Measurements from ENCODE around the gene GCN1. TPM values are rescaled to one million over a fixed set of nuclear protein-coding genes. Genes with fewer than 3 reads are reported as not detected.

Gene GCN1
- total RNA-seq, 4 donors from 2014 or later, result 62.0 to 310 (median 101) TPM

DNA sequence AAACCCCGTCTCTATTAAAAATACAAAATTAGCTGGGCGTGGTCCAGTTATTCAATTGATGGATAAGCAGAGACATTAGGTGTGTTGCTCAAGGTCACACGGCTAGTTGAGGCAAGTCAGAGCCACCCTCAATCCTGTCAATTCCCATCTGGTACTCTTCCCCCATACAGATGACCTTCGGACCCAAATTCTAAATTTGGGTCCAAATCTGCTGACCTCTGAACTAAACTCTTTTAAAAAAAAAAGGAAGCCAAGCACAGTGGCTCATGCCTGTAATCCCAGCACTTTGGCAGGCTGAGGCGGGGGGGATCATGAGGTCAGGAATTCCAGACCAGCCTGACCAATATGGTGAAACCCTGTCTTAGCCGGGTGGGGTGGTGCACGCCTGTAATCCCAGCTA, 23.9 kb downstream of the GCN1 start:
- Histone ChIP-seq H3K36me3 (peaks cover 96% of the 10 kb centered on the region), H3K9me3 (no peaks in the 10 kb centered on the region), H3K27me3 (no peaks in the 10 kb centered on the region), H3K4me3 (no peak overlapping the region), H3K4me1 (no peaks in the 10 kb centered on the region), H3K27ac (no peak overlapping the region)
- TF ChIP-seq, protein P1, sequence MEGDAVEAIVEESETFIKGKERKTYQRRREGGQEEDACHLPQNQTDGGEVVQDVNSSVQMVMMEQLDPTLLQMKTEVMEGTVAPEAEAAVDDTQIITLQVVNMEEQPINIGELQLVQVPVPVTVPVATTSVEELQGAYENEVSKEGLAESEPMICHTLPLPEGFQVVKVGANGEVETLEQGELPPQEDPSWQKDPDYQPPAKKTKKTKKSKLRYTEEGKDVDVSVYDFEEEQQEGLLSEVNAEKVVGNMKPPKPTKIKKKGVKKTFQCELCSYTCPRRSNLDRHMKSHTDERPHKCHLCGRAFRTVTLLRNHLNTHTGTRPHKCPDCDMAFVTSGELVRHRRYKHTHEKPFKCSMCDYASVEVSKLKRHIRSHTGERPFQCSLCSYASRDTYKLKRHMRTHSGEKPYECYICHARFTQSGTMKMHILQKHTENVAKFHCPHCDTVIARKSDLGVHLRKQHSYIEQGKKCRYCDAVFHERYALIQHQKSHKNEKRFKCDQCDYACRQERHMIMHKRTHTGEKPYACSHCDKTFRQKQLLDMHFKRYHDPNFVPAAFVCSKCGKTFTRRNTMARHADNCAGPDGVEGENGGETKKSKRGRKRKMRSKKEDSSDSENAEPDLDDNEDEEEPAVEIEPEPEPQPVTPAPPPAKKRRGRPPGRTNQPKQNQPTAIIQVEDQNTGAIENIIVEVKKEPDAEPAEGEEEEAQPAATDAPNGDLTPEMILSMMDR (IDR thresholded peaks at IDR 0.05), result no peak
- no peak for TF ChIP-seq POLR2A (IDR thresholded peaks at IDR 0.05)
- TF ChIP-seq EP300 (IDR thresholded peaks at IDR 0.05), result no peak
- TF ChIP-seq POLR2AphosphoS5 (IDR thresholded peaks at IDR 0.05), result no peak
- DNase-seq (ENCODE audit: low spot score in 2 of 2), result no peak
- 86% methylated on average over 6 of the region's 7 CpGs for WGBS

DNA sequence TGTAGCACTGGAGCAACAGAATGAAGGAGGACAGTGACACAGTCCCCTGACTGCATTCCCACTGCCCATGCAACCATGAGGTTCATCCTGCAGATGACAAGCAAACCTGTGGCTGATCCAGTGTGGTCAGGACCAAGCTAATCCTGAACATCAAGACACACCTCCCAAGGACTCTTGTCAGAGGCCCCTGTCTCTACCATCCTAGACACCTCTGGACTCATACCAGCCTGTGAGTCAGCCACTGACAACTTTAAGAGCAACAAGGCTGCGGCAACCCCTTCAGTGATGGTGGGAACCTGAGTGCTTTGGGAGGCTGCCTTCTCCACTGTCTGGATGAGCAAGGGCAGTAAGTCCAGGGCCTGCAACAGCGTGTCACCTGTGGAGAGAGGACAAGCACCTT, 24.6 kb downstream of the GCN1 start:
- H3K4me3 ChIP-seq, result no peak overlapping the region
- peaks cover 96% of the 10 kb centered on the region for H3K36me3 ChIP-seq
- H3K27ac ChIP-seq, result no peak overlapping the region
- no peaks in the 10 kb centered on the region for H3K9me3 ChIP-seq
- TF ChIP-seq POLR2A (IDR thresholded peaks at IDR 0.05) (no peak), POLR2AphosphoS5 (IDR thresholded peaks at IDR 0.05) (no peak), EP300 (IDR thresholded peaks at IDR 0.05) (no peak)
- TF ChIP-seq, protein P1 (IDR thresholded peaks at IDR 0.05), result no peak
- DNase-seq (ENCODE audit: low spot score in 2 of 2), result no peak
- no peaks in the 10 kb centered on the region for H3K27me3 ChIP-seq
- 100% methylated on average over 2 of the region's 2 CpGs for WGBS
- H3K4me1 ChIP-seq, result no peaks in the 10 kb centered on the region

DNA sequence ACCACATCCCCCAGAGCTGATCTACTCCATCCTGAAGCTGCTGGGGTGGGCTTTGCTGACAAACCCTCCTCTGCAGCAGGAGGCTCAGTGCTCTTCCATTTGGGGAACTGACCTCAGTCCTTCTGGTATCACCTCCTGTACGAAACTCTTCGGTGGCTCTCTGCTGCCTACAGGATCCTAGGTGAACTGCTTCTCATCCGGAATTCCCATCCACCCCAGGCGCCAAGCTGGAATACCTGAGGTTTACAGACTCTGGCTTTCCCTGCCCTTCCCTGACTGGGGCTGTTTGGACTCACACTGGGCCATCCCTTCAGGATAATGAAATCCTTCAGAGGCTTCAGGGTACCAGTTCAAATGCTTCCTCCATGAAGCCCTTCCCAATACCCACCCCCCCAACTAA, 26.2 kb downstream of the GCN1 start:
- no peak for DNase-seq (ENCODE audit: low spot score in 2 of 2)
- peaks cover 93% of the 10 kb centered on the region for H3K36me3 ChIP-seq
- WGBS, result 93% methylated on average over 4 of the region's 4 CpGs

DNA sequence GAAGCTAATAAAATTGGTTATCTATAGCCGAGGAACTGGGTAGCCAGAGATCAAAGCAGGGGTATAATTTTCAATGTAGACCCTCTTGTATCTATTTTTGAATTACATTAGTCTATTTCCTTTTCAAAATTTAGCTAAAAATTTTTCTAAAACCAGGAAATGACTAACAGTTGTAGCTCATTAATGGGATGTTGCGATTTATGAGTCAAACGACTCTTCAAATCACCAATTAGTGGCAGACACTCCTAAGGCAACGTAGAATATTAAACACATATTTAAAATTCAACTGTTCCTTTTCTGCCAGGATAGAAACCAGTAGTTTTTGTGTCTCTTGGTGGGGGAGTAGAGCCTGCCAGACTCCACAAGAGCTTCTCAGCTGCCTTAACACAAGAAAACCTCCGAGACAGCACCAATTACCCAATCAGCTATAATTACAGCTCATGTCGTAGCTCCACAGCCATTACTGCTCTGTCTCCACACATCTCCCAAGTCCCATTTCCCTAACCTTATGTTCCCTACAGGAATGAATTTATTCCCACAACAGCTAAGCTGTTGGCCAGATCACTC, 26.9 kb downstream of the GCN1 start:
- Histone ChIP-seq H3K36me3 (peaks cover 93% of the 10 kb centered on the region), H3K27me3 (no peaks in the 10 kb centered on the region), H3K4me3 (no peak overlapping the region), H3K9me3 (no peaks in the 10 kb centered on the region), H3K4me1 (no peaks in the 10 kb centered on the region), H3K27ac (no peak overlapping the region)
- DNase-seq (ENCODE audit: low spot score in 2 of 2), result no peak
- TF ChIP-seq EP300 (IDR thresholded peaks at IDR 0.05) (no peak), POLR2A (IDR thresholded peaks at IDR 0.05) (no peak), POLR2AphosphoS5 (IDR thresholded peaks at IDR 0.05) (no peak)
- TF ChIP-seq, protein P1 (IDR thresholded peaks at IDR 0.05), result no peak
- 76% methylated on average over 6 of the region's 6 CpGs for whole genome bisulfite sequencing

More for the DNA sequence above, 26.2 kb downstream of the GCN1 start:
- TF ChIP-seq, protein P1 (IDR thresholded peaks at IDR 0.05), result no peak
- no peak for TF ChIP-seq EP300 (IDR thresholded peaks at IDR 0.05)
- TF ChIP-seq POLR2A (IDR thresholded peaks at IDR 0.05), result no peak
- TF ChIP-seq POLR2AphosphoS5 (IDR thresholded peaks at IDR 0.05), result no peak
- Histone ChIP-seq H3K27me3 (no peaks in the 10 kb centered on the region), H3K27ac (no peak overlapping the region), H3K4me1 (no peaks in the 10 kb centered on the region), H3K9me3 (no peaks in the 10 kb centered on the region), H3K4me3 (no peak overlapping the region)

DNA sequence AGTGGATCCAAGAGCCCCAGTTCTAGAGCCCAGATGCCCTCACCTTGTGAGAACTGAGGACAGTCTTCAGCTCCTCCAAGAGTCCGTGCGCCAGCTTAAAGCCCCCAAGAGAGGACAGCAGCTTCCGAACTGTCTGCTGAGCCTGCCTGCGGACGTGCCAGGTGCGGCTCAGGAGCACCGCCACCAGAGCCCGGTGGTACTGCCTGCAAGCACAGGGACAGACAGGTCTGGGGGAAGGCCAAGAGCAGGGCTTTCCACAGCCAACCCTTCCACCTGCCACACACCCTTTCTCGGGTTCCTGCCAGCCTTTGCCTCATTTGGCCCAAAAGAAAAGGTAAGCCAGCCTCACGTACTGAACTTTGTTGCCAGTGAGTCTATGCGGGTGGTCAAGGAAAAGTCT, 30.2 kb downstream of the GCN1 start:
- Histone ChIP-seq H3K9me3 (no peaks in the 10 kb centered on the region), H3K4me1 (no peaks in the 10 kb centered on the region), H3K27ac (no peak overlapping the region), H3K36me3 (peaks cover 94% of the 10 kb centered on the region), H3K4me3 (no peak overlapping the region), H3K27me3 (no peaks in the 10 kb centered on the region)
- WGBS, result 83% methylated on average over 11 of the region's 11 CpGs
- no peak for DNase-seq (ENCODE audit: low spot score in 2 of 2)
- no peak for TF ChIP-seq POLR2AphosphoS5 (IDR thresholded peaks at IDR 0.05)
- TF ChIP-seq, protein P1 (IDR thresholded peaks at IDR 0.05), result no peak
- no peak for TF ChIP-seq EP300 (IDR thresholded peaks at IDR 0.05)
- no peak for TF ChIP-seq POLR2A (IDR thresholded peaks at IDR 0.05)
